ENCODE data around the gene RASSF8.

- TF ChIP-seq EP300 (IDR thresholded peaks at IDR 0.05), result no peak
- no peak for TF ChIP-seq POLR2A (IDR thresholded peaks at IDR 0.05)
- TF ChIP-seq POLR2AphosphoS5 (IDR thresholded peaks at IDR 0.05), result no peak
- no peak for TF ChIP-seq CTCF (IDR thresholded peaks at IDR 0.05)
Observed at GRCh38 chr12:25982416-25982815, 23.9 kb downstream of the RASSF8 start.
